NK-92 (cell line): ENCODE data around the gene KLK11.

Experiments used
- DNase-seq: peaks from one replicate; lab custom pipeline; 2025; ENCODE audit not compliant: unreplicated experiment; lab: John Stamatoyannopoulos, UW

The KLK11 gene, protein sequence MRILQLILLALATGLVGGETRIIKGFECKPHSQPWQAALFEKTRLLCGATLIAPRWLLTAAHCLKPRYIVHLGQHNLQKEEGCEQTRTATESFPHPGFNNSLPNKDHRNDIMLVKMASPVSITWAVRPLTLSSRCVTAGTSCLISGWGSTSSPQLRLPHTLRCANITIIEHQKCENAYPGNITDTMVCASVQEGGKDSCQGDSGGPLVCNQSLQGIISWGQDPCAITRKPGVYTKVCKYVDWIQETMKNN

DNA sequence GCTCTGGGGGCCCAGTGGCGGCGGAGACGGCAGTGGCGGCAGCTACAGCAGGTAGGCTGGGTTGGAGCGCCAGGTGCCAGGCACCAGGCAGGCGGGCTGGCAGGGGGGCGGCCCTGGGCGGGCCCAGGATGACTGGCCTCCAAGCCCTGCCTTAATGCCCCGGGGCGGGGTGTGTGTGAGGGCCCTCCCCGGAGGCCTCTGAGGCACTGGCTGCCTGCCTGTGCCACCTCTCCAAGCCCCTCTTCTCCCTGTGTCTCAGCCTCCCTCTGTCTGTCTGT, at the start of gene KLK11:
KLK11 (minus strand) TSS at position 63 of the 278 bp plus-strand sequence. CDS start 985 bp downstream, outside the sequence.
- no peak for DNase-seq

DNA sequence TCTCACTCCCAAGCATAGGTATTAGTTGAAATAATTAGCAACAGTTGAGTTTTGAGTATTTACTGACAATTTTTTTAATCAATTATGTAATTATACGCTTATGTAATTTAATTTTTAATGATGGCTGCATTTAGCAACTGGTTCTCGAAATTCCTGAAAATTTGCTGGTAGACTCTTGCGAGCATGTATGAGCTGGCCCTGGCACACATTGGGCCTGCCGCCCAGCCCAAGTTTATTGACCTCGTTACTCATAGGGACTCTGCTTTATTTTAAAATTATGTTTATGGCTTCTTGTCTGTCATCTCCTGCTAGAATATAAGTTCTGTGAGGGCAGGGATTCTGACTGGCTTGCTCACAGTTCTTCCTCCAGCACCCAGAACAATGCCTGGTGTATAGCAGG, 49.6 kb upstream of the KLK11 start:
- DNase-seq, result no peak

DNA sequence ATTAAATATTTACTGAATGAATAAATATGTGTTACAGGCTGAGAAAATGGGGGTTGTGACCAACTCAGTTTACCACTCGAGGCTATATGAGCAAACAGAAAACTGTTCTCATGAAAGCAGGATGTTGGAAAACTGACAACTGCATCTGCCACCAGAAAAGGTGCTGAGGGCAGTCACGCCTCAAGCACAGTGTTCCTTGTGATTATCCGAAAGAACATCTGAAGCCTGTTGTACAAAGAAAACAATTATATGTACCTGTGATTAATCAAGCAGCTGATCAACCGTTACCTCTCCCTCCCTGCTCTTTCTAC, 44.6 kb upstream of the KLK11 start:
- DNase-seq, result no peak

DNA sequence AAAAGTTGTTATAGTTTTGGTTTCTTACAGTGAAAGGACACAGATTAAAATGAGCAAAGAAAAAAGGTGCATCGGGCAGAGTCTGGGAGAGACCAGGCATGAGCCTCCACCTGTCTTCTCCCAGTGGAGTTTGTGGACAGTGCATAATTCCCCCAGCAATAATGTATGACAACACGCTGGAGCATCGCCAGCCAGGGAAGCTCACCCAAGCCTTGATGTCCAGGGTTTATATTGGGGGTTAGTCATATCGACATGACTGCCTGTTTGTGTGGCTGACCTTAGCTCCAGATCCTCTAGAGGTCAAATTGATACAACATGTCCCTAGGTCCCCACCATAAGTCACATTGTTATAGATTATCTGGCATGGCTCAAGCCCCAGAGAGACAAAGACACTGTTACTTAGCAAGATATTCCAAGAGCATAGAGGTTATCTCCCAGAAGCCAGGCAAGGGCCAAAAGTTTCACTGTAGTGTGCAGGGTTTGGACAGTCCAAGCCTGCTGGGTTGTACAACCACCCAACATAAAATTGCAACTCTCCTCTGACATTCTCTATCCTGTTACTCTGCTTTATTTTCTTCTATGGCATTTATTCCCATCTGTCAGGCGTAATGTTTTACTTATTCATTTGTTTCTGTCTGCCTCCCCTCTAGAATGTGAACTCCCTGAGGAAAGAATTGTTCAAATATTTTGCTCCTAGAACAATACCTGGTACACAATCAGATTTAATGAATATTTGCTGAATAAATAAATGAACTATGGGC, 44.1 kb upstream of the KLK11 start:
- DNase-seq, result no peak

DNA sequence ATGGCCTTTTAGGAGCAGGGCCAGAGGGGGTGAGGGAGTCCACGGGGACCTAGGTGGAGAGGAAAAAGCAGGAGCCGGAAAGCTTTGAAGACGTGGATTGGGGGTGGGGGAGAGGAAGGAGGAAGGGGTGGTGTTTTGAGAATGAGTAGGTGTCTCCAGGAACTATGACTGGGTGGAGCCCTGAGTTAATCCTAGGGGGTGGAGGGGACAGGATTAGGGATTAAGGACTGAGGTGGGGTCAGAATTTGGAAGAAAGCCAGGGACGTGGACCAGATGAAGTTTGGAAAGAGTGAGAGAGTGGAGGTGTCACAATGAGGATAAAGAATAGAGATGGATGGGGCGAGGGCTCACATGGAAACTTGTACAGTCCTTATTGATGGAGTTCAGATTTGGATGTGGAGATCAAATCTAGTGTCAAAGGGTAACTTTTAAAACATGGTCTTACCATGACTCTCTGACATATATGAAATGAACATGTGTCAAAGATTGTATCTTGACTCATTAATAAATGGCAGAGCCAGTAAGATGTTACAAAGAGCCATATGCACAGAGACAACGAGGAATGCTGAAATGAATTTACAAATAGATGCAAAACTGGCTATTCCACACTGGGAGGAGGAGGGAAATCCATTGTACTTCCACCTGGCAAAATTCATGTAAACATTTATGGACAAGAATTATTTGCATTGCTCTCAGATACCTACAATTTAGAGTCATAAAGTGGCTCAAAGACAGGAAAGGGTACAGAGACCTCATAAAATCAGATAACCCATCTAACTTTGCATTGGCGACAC, 40.2 kb upstream of the KLK11 start:
- DNase-seq, result no peak

DNA sequence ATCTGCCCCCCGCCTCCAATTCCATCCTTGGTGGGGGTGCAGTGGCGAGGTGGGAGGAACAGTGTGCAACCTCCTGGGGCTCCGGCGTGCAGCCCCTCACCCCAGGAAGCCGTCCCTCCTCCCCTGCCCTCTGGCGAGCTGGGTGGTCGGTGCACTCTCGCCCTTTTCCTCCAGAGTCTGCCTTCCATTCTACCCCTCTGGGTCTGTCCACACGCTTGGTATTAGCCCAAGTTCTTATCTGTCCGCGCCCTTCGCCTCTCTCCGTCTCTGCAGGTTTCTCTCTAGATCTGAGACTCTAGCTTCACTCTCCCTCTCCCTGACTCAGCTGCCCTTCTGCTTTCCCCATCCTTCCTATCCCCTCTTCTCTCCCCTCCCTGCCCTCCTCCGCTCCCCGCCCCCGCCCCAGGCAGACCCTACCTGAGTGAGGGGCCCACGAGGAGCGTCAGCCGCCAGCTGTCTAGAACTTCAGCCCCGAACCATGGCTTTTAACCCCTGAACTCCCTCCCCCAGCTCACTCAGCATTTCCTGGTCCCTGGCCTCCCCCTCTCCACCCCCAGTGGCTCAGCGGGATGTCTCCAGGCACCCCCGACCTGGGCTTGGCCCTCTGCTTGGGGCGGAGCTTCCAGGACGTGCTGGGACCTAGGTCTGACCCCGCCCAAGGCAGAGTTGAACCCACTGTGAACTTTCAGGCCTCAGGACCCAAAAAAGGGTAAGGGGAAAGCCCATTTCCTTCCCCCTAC, 39.0 kb upstream of the KLK11 start:
- DNase-seq, result no peak

DNA sequence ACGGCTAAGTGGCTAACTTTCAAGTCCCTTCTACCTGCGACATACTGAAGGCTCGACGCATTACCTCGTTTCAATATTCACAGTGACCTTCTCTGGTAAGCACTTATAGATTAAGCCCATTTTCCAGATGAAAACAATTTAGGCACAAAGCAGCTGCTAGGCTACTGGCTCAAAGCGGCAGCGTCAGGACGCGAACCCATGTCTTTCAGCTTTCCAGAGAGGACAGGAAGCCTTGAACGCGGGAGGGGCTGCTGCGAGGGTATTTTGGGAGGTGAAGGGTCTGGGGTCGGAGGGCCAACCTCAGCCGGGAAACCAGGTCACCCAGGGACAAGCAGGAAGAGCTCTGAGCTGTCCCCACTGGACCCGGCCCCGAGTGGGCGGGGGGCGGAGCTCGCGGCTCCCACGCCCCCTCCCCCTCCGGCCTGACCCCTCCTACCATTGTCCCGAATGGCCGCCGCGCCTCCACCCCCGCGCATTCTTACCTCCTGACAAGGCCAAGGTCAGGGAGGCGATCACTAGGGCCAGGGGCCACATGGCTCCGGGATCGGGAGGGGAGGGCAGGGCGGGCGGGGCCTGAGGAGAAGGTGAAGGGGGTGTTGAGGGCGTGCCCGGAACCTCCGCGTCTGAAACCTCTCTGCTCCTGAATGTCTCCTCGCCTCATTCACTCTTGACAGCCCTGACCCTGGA, 38.3 kb upstream of the KLK11 start, which contains the start of gene KLK13:
KLK13 (minus strand) TSS at position 559 of the 687 bp plus-strand sequence; CDS start at position 534, 25 bp downstream.
- no peak for DNase-seq

DNA sequence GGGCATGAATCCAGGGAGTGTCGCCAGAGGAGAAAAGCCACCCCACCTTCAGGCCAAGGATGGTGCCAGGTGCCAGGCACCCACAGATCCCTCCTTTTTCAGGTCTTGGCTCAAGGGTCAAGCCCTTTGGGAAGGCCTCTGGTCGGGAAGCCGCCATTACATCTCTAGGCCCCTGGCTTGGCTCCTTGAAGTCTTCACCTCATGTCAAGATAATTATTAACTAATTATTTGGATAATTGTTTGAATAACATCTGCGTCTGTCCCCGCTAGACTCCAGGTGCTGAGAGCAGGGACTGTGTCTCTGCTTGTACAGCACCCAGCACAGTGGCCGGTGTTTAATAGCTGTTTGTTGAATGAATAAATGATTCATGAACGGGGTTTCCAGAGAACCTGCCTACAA, 37.2 kb upstream of the KLK11 start:
- DNase-seq, result no peak

DNA sequence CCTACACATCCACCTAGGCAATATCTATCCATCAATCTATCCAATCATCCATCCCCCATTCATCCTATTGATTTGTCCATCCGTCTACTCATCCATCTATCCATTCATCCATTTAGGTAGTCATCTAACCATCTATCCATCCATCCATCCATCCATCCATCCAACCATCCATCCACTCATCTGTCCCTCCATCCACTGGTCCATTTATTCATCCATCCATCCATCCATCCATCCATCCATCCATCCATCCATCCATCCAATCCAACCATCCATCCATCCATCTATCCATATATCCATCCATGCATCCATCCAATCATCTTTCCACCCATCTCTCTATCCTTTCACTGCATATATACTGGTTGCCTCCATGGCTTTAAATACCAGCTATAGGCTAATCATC, 34.6 kb upstream of the KLK11 start:
- DNase-seq, result no peak

DNA sequence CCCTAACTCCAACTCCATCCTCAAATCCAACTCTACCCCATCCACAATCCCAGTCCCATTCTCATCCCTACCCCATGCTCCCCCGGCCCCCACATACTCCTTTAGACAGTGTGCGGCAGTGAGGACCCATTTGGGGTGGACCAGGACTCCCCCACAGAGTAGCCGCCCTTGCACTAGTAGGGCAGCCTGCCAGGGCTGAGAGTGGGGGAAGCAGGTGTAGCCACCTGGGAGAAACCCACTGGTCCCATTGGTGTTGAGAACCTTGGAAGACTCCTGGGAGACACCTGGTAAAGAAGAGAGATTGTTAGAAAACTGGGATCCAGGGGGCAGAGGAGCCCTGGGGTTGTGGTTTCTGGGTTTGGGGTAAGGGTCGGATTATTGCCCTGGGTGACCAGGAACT, 33.9 kb upstream of the KLK11 start:
- DNase-seq, result no peak

DNA sequence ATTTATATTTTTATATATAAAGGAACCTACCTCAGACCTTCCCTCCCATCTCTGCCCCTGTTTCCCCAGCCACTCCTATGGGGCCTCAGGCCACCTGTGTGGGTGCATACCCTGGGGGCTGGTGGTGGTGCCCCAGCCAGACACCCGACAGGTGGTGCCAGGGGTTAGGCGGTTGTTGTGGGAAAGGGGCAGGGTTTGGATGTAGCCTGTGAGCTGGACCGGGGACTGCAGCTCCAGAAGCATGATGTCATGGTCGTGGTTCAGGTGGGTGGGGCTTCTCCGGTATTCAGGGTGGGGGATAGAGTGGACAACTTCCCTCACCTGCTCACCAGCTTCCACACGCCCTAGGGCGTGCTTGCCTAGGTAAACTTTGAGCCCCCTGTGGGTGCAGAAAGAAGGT, 33.3 kb upstream of the KLK11 start:
- DNase-seq, result no peak

DNA sequence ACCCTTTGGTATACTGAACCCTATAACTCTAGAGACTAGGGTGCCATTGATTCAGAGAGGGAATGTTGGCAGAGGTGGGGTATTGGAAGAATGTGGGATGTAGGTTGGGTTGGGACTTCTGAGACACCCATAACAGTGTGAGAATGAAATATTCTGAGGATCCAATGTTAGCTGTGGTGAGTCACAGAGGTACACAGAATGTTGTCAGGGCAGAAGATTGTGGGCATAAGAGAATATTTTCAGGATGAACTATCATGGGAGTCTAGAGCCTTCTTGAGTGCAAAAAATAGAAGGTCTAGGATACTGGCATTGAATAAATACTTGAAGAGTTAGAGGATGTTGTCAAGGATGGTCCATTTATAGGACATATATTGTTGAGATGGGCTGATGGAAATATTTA, 29.4 kb upstream of the KLK11 start:
- DNase-seq, result no peak

DNA sequence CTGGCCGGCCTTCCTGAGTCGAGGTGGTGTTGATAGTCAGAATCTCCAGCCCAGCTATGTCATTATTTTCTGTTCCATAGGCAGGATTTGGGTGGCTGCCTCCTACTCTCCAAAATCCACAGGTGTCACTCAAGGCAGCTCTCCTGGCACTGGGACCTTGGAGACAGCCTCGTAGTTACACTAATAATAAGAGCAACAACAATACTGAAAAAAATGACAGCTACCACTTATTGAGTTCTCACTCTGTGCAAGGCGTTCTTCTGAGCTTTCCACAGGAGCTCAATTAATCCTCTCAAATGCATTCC, 20.6 kb upstream of the KLK11 start:
- DNase-seq, result no peak

DNA sequence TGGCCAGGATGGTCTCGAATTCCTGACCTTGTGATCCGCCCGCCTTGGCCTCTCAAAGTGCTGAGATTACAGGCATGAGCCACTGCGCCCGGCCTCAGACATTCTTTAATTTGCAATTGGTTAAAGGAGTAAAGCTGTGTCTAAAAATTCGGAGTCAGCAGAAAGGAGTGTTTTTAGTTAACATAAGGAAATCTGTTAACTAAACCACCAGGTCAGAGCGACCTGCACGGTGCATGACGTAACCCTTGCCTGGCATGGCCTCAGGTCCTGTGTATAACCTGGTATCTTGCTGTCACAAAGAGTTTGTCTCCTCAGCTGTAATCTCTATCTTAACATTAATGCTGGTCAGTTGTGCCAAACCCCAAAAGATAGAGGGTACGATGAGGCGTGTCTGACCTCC, 17.9 kb upstream of the KLK11 start:
- no peak for DNase-seq

DNA sequence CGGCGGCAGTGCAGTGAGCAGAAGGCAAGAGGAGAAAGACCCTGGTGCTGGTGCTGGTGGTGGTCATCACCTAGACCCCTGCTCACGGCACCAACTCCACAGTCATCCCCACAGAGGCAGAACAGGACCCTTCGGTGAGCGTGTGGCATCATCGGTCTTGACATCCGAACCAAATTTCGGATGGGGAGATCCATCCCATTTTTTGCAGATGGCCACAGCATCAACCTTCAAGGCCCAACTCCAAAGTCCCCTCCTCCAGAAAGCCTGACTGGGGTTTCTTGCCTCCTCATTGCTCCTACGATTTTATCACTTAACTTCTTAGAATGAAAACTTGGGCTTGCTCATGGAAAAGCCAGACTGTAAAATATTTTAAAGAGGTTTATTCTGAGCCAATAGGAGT, 17.1 kb upstream of the KLK11 start:
- DNase-seq, result no peak

DNA sequence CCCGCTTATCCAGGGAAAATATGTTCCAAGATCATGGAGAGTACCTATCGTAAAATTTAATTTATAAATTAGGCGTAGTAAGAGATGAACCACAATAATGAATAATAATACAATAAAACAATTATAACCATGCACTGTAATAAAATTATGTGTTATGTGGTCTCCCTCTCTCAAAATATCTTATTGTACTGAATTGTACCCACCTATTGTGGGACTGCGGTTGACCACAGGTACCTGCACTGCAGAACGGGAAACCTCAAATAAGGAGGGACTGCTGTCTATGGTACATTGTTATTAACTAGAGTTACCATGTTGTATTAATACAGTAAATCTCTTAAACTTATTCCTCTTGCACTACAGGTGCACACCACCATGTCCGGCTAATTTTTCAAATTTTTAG, 13.7 kb upstream of the KLK11 start:
- no peak for DNase-seq

DNA sequence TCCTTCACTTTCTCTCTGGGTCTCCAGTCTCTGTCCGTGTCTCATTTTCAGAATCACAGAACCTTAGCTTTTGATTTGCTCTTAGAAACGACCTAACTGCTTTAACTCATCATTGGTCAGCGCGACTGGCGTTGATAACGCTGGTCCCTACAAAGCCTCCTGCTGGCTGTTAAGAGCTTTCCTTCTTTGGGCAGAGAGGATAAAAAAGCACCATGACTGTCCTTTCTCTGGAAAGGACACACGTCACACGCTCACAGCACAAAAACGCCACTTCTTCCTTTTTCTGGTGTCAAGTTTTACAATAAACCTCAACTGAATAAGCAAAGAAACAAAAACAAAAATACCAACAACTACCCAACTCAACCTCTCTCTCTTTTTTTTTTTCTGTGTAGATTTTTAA, 10.1 kb upstream of the KLK11 start:
- DNase-seq, result no peak

DNA sequence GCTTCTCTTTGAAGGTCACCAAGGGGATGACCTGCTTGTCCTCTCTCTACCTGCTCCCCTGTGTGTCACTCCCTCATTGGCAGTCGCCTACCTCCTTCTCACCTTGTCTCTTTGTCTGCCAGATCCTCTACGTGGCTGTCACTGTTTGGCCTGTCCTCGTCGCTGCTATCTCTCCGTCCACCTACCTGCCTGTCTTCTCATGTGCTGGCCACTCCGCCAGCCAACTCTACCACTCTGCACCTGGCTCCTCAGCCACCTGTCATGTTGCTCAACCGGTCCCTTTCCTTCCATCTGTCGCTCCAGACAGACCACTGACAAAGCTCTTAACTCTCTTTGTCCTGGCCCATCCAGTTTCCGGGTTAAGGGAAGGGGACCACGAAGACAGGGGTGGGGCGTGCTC, 8.3 kb upstream of the KLK11 start, which contains the start of gene KLK12:
KLK12 (minus strand) TSS at position 299 of the 400 bp plus-strand sequence. CDS start 381 bp downstream, outside the sequence.
- DNase-seq, result no peak

DNA sequence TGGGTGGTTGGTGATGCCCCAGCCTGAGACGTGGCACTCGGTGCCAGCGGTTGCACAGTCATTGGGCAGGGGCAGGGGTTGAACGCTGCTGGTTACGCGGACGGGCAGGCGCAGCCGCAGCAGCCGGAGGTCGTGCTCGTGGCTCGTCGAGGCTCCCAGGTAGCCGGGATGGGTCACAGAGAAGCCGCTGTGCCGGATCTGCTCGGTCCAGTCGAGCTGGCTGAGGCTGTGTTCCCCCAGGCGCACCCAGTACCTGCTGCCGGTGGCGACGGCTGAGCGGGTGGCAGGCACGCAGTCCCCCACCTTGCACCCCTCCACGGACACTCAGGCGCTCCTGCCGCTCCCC, 5.4 kb upstream of the KLK11 start:
- DNase-seq, result no peak

DNA sequence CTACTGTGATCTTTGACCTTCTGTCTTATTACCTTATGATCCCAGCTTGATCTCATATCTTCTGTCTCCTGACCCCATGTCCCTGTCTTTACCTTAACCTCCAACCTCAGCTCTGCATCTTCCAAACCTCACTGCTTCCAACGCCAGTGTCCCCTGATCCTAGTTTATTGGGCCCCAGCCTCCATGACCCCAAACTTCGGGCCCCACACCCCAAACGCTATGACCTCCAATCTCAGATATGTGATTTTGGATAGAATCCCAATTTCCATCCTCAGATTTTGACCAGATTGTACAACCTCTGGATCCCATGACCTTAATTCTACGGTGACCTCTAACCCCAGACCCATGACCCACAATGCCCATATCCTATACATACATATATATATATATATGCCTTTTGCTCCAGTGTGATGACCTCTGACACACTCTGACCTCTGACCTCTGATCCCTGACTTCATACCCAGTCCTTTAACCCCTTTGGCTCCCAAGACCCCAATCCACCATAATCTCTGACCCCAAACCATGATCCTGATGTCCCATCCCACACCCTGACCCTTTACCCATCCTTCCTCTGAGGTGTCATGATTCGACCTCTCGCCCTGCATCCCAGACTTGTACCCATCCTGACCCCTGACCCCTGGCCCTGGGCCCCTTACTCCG, 4.9 kb upstream of the KLK11 start:
- no peak for DNase-seq

DNA sequence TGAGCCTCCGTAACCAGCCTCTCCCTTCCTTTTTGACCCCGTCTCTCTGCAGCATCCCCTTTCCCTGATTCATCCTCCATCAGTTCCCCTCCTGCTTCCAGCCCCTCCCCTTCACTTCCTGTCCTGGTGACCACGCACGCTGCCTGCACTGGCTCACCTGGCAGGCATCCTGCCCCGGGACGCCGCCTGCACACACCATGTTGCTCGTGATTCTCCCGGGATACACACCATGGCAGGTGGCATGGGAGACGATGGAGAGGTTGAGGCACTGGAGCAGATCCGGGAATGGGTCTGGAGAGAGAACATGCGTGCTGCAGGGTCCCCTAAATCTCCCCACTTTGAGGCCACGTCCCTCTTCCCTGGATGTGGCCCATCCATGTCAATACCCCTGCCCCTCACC, 4.2 kb upstream of the KLK11 start:
- no peak for DNase-seq
